HEK293 (cell line): ENCODE measurements around the gene CRYBB3.

Source experiments
- CTCF ChIA-PET: fragments of 350-600 bp; formaldehyde crosslinking; extraction: SDS; loops from one replicate; lab custom pipeline; 2021; ENCODE audit warnings: antibody characterized with exemption; lab: Yijun Ruan, JAX
- POLR2A ChIA-PET: fragments of 300-600 bp; formaldehyde crosslinking; extraction: SDS; loops from one replicate; lab custom pipeline; 2020; ENCODE audit warnings: antibody characterized with exemption, inconsistent platforms; lab: Yijun Ruan, JAX
- H3K27ac ChIP-seq: fragments of 200-500 bp; sonication (Bioruptor generic); 2 replicates; pipeline ENCODE4 v1.5.1; 2014; ENCODE audit warnings: low read depth, low read length, control low read depth, inconsistent platforms; ENCODE audit errors: extremely low read depth
- H3K36me3 ChIP-seq, 2 experiments: fragments of 200-500 bp in 1 of 2; sonication (Bioruptor generic) in 1 of 2; 1 replicate in 1 of 2; 2 replicates in 1 of 2; pipeline ENCODE4 v1.5.1; 2014 to 2017; ENCODE audit warnings: inconsistent platforms in 2 of 2, low read length in 2 of 2; ENCODE audit not compliant: control insufficient read depth in 2 of 2, insufficient read depth in 1 of 2
- H3K4me1 ChIP-seq: fragments of 200-500 bp; sonication (Bioruptor generic); 2 replicates; pipeline ENCODE4 v1.5.1; 2014; ENCODE audit warnings: mild to moderate bottlenecking, low read length, inconsistent platforms; ENCODE audit not compliant: control insufficient read depth, insufficient read depth
- H3K4me3 ChIP-seq: 2 replicates; pipeline ENCODE4 v1.5.1; 2011; ENCODE audit warnings: low read depth, mild to moderate bottlenecking, control low read depth, low read length, moderate library complexity
- H3K9me3 ChIP-seq: fragments of 200-500 bp; sonication (Bioruptor generic); 2 replicates; pipeline ENCODE4 v1.5.1; 2014; ENCODE audit warnings: low read depth, low read length, inconsistent platforms; ENCODE audit not compliant: control insufficient read depth, insufficient read depth
- HOXA7 ChIP-seq: sonication (generic); formaldehyde crosslinking; IDR thresholded peaks from 2 replicates; pipeline ENCODE4 v1.8.1; 2022; ENCODE audit warnings: missing genetic modification reagents, borderline replicate concordance
- HOXC10 ChIP-seq: sonication (generic); formaldehyde crosslinking; IDR thresholded peaks from 2 replicates; pipeline ENCODE4 v1.8.1; 2023; ENCODE audit warnings: mild to moderate bottlenecking, missing genetic modification reagents
- IKZF3 ChIP-seq: fragments of 450-650 bp; IDR thresholded peaks from 2 replicates; pipeline ENCODE4 v1.5.0; 2018; ENCODE audit warnings: missing biosample characterization, mild to moderate bottlenecking, missing genetic modification characterization, moderate library complexity
- REPIN1 ChIP-seq: fragments of 450-650 bp; formaldehyde crosslinking; IDR thresholded peaks from 2 replicates; pipeline ENCODE4 v1.5.1; 2017; ENCODE audit warnings: missing biosample characterization, missing genetic modification characterization, low read depth
- TCF7L2 ChIP-seq: IDR thresholded peaks from 2 replicates; pipeline ENCODE4 v1.6.1; 2011; ENCODE audit warnings: low read depth, mild to moderate bottlenecking, inconsistent platforms, low read length, moderate library complexity, borderline replicate concordance
- ZBTB20 ChIP-seq: fragments of 450-650 bp; formaldehyde crosslinking; IDR thresholded peaks from 2 replicates; pipeline ENCODE4 v1.5.1; 2016; ENCODE audit warnings: missing biosample characterization, missing genetic modification characterization
- ZNF10 ChIP-seq: fragments of 450-650 bp; formaldehyde crosslinking; IDR thresholded peaks from 2 replicates; pipeline ENCODE4 v1.5.1; 2017; ENCODE audit warnings: missing biosample characterization, missing genetic modification characterization
- ZNF133 ChIP-seq: fragments of 450-650 bp; formaldehyde crosslinking; IDR thresholded peaks from 2 replicates; pipeline ENCODE4 v1.5.1; 2016; ENCODE audit warnings: missing biosample characterization, missing genetic modification characterization
- ZNF16 ChIP-seq: fragments of 450-650 bp; formaldehyde crosslinking; IDR thresholded peaks from 2 replicates; pipeline ENCODE4 v1.5.1; 2016; ENCODE audit warnings: low read depth, missing biosample characterization, missing genetic modification characterization
- ZNF26 ChIP-seq: fragments of 450-650 bp; formaldehyde crosslinking; IDR thresholded peaks from 2 replicates; pipeline ENCODE4 v1.5.1; 2016; ENCODE audit warnings: missing biosample characterization, missing genetic modification characterization
- ZNF280C ChIP-seq: fragments of 450-650 bp; formaldehyde crosslinking; IDR thresholded peaks from 2 replicates; pipeline ENCODE4 v1.5.1; 2016; ENCODE audit warnings: missing biosample characterization, missing genetic modification characterization
- ZNF37A ChIP-seq: fragments of 450-650 bp; IDR thresholded peaks from 2 replicates; pipeline ENCODE4 v1.5.1; 2018; ENCODE audit warnings: missing biosample characterization, missing genetic modification characterization
- ZNF473 ChIP-seq: fragments of 450-650 bp; formaldehyde crosslinking; IDR thresholded peaks from 2 replicates; pipeline ENCODE4 v1.5.1; 2017; ENCODE audit warnings: missing biosample characterization, missing genetic modification characterization
- ZNF488 ChIP-seq: fragments of 450-650 bp; formaldehyde crosslinking; IDR thresholded peaks from 2 replicates; pipeline ENCODE4 v1.5.1; 2016; ENCODE audit warnings: missing biosample characterization, missing genetic modification characterization
- ZNF514 ChIP-seq: fragments of 450-650 bp; formaldehyde crosslinking; IDR thresholded peaks from 2 replicates; pipeline ENCODE4 v1.5.1; 2016; ENCODE audit warnings: missing biosample characterization, missing genetic modification characterization
- ZNF544 ChIP-seq: fragments of 450-650 bp; formaldehyde crosslinking; IDR thresholded peaks from 2 replicates; pipeline ENCODE4 v1.5.0; 2017; ENCODE audit warnings: missing biosample characterization, missing genetic modification characterization
- ZNF639 ChIP-seq: fragments of 450-650 bp; formaldehyde crosslinking; IDR thresholded peaks from 2 replicates; pipeline ENCODE4 v1.5.1; 2016; ENCODE audit warnings: missing biosample characterization, missing genetic modification characterization
- ZNF660 ChIP-seq: fragments of 450-650 bp; IDR thresholded peaks from 2 replicates; pipeline ENCODE4 v1.5.1; 2018; ENCODE audit warnings: missing biosample characterization, mild to moderate bottlenecking, missing genetic modification characterization
- ZNF692 ChIP-seq: fragments of 450-650 bp; formaldehyde crosslinking; IDR thresholded peaks from 2 replicates; pipeline ENCODE4 v1.5.1; 2016; ENCODE audit warnings: missing biosample characterization, missing genetic modification characterization
- ZNF747 ChIP-seq: fragments of 450-650 bp; formaldehyde crosslinking; IDR thresholded peaks from 2 replicates; pipeline ENCODE4 v1.5.1; 2016; ENCODE audit warnings: missing biosample characterization, missing genetic modification characterization
- ZSCAN16 ChIP-seq: fragments of 450-650 bp; formaldehyde crosslinking; IDR thresholded peaks from 2 replicates; pipeline ENCODE4 v1.5.1; 2016; ENCODE audit warnings: missing biosample characterization, missing genetic modification characterization
- TF ChIP-seq, protein P1 (sequence below): fragments of 450-650 bp; formaldehyde crosslinking; IDR thresholded peaks from 2 replicates; pipeline ENCODE4 v1.5.1; 2016; ENCODE audit warnings: missing biosample characterization, missing genetic modification characterization, borderline replicate concordance

Gene CRYBB3

GRCh38 chr22:25176175-25176574 lies 23.5 kb upstream of the CRYBB3 start (continued):
- TF ChIP-seq ZNF16 (tag by site-specific recombination) = no peak
- no peak for TF ChIP-seq REPIN1 (tag by site-specific recombination)
- TF ChIP-seq ZNF37A (tag by site-specific recombination) = no peak
- TF ChIP-seq, protein P1, sequence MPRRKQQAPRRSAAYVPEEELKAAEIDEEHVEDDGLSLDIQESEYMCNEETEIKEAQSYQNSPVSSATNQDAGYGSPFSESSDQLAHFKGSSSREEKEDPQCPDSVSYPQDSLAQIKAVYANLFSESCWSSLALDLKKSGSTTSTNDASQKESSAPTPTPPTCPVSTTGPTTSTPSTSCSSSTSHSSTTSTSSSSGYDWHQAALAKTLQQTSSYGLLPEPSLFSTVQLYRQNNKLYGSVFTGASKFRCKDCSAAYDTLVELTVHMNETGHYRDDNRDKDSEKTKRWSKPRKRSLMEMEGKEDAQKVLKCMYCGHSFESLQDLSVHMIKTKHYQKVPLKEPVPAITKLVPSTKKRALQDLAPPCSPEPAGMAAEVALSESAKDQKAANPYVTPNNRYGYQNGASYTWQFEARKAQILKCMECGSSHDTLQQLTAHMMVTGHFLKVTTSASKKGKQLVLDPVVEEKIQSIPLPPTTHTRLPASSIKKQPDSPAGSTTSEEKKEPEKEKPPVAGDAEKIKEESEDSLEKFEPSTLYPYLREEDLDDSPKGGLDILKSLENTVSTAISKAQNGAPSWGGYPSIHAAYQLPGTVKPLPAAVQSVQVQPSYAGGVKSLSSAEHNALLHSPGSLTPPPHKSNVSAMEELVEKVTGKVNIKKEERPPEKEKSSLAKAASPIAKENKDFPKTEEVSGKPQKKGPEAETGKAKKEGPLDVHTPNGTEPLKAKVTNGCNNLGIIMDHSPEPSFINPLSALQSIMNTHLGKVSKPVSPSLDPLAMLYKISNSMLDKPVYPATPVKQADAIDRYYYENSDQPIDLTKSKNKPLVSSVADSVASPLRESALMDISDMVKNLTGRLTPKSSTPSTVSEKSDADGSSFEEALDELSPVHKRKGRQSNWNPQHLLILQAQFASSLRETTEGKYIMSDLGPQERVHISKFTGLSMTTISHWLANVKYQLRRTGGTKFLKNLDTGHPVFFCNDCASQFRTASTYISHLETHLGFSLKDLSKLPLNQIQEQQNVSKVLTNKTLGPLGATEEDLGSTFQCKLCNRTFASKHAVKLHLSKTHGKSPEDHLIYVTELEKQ = no peak
- no peak for TF ChIP-seq ZNF639 (tag by site-specific recombination)
- no peak for TF ChIP-seq ZNF488 (tag by site-specific recombination)
- TF ChIP-seq ZNF473 = no peak
- TF ChIP-seq HOXC10 (CRISPR knock-in tag) = no peak
- TF ChIP-seq ZNF133 = no peak
- no peak for TF ChIP-seq ZNF514 (tag by site-specific recombination)

- ChIA-PET CTCF (interaction anchor here (1.0 to 1.2 kb wide), 4 partner anchors 10 to 95 kb away, joined by 3 to 5 read pairs (median 3); no protein-coding TSS in a partner anchor), POLR2A (no interaction called here)
- TF ChIP-seq ZNF747 (tag by site-specific recombination) (no peak), ZNF280C (no peak), ZNF26 (tag by site-specific recombination) (no peak), HOXA7 (CRISPR knock-in tag) (no peak), ZSCAN16 (tag by site-specific recombination) (no peak), IKZF3 (no peak), ZNF692 (tag by site-specific recombination) (no peak), ZNF10 (tag by site-specific recombination) (no peak), ZNF544 (tag by site-specific recombination) (no peak), TCF7L2 (no peak), ZBTB20 (no peak), ZNF660 (tag by site-specific recombination) (no peak)
- H3K4me3 ChIP-seq = no peak overlapping the region
- no peaks in the 10 kb centered on the region for H3K4me1 ChIP-seq
- H3K36me3 ChIP-seq = peaks cover 0 to 68% of the 10 kb centered on the region in 2 experiments; a peak in 2 of 3 replicates
- H3K27ac ChIP-seq = no peak overlapping the region
- no peaks in the 10 kb centered on the region for H3K9me3 ChIP-seq
These were observed 22.9 kb upstream of the CRYBB3 start for GRCh38 chr22:25176799-25177198.
